Prostate gland (tissue), 2 donors: Measurements from ENCODE around the gene CLDN22.

ENCODE experiments used
- POLR2A ChIP-seq: fragments of 450-650 bp; IDR thresholded peaks from one replicate; pipeline ENCODE4 v1.6.1; 2016; ENCODE audit warnings: antibody characterized with exemption, mild to moderate bottlenecking
- POLR2AphosphoS5 ChIP-seq: sonication (generic); formaldehyde crosslinking; IDR thresholded peaks from one replicate; pipeline ENCODE4 v1.6.1; 2017; ENCODE audit warnings: antibody characterized with exemption
- TF ChIP-seq, protein P1 (sequence below), 4 experiments: fragments of 200-600 bp in 2 of 4; fragments of 450-650 bp in 2 of 4; sonication (generic) in 2 of 4; IDR thresholded peaks; 1 replicate in 3 of 4; 2 replicates in 1 of 4; pipeline ENCODE4 v1.5.1; 2016 to 2019; ENCODE audit warnings: antibody characterized with exemption in 4 of 4, mild to moderate bottlenecking in 2 of 4, moderate library complexity in 2 of 4

GRCh38 chr4:183347566-183347965, 27.5 kb upstream of the CLDN22 start:
- no peak for TF ChIP-seq POLR2A
- TF ChIP-seq, protein P1, sequence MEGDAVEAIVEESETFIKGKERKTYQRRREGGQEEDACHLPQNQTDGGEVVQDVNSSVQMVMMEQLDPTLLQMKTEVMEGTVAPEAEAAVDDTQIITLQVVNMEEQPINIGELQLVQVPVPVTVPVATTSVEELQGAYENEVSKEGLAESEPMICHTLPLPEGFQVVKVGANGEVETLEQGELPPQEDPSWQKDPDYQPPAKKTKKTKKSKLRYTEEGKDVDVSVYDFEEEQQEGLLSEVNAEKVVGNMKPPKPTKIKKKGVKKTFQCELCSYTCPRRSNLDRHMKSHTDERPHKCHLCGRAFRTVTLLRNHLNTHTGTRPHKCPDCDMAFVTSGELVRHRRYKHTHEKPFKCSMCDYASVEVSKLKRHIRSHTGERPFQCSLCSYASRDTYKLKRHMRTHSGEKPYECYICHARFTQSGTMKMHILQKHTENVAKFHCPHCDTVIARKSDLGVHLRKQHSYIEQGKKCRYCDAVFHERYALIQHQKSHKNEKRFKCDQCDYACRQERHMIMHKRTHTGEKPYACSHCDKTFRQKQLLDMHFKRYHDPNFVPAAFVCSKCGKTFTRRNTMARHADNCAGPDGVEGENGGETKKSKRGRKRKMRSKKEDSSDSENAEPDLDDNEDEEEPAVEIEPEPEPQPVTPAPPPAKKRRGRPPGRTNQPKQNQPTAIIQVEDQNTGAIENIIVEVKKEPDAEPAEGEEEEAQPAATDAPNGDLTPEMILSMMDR (IDR thresholded peaks at IDR 0.05), result no peak
- no peak for TF ChIP-seq POLR2AphosphoS5
